NCI-H2196 (cell line): ENCODE measurements around the gene RBBP8.
A peak's percentile ranks its signal among the peaks of the same experiment; 100 is the strongest.
"Not testable (repeated sequence)": the region's sequence is repeated elsewhere in the genome, so short reads cannot be mapped to it uniquely, and the experiment has no call there.

Experiments
- DNase-seq: peaks from one replicate; lab custom pipeline; 2025; ENCODE audit not compliant: unreplicated experiment; lab: John Stamatoyannopoulos, UW

Gene RBBP8

DNA sequence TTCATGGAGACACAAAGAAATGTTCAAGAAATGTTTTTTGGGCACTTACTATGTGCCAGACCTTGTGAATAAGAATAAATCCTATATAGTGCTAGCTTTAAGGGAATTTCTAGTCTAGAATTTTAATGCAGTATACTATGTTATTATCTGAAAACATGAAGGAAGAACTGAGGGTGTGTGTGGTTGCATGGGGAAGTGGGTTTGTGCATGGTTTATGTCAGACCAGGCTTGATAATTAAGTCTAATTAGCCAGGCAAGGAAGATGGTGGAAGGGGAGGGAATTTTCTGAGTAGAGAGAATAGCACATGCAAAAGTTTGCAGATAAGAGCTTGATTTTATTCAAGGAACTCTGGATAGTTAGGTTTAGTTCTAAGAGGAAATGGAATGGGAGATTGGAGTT, 6.5 kb downstream of the RBBP8 start:
- DNase-seq, result no peak

DNA sequence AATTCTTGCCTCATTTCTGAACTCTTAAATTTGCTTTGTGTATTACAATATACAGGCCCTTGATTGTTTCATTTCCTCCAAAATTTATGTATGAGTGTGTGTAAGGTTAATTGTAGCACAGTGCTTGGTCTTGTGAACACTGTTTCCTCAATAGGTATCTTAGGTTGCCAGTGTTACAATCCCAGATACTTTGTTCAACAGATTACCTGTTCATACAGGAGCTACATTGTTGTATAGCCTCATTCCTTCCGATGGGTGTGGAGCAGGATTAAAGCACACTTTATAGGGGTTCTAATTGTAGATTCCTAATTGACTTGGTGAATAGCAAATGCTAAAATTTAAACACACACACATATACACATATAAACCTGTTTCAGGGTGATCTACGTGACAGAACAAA, 10.7 kb downstream of the RBBP8 start:
- no peak for DNase-seq

DNA sequence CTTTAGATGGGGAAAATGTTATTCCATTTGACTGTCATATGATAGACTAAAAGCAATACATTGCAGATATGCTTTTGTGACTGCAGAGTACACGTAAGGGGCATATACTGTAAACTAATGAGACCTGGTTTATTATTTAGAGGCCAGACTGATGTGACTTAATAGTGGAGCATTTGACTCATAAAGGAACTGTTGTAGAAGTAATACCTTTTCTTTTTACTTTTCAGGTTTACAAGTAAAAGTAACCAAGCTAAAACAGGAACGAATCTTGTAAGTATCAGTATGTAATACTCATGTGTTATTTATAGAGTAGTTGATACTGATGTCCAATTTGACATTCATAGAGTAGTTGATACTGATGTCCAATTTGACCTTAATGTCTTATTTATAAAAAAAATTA, 13.1 kb downstream of the RBBP8 start:
- no peak for DNase-seq

DNA sequence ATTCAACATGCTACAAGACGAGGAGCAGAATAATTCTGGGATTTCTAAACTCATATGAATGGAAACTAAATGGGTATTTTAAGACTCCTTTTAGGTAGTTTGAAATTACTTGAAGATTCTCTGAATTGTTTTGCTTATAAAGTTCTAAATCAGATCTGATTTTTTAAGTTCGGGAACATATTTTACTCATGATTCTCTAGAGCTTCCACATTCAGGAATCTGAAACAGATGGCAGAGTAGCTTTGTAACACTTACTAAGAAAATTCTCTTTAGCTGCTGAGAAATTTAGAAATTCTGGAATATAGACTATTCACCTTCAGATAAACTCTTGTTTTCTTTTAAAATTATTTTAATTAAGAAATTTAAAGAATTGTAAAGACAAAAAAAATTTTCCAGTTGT, 13.7 kb downstream of the RBBP8 start:
- no peak for DNase-seq

DNA sequence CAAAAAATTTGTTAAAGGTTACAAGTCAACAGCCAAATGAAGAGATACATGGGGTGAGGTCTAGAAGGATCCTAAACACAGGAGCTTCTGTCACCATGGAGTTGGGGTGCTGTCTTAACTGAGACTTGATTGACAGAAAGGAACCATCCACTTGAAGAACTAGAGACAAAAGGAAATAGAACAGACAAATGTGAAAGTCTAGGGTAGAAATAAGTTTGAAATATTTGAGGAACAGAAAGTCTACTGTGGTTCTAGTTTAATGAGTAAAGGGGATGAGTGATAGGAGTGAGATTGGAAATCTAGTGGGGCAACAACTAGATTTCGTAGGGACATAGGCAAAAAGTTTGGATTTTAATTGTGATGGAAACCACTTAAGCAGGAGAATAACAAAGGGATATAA, 18.7 kb downstream of the RBBP8 start:
- no peak for DNase-seq

DNA sequence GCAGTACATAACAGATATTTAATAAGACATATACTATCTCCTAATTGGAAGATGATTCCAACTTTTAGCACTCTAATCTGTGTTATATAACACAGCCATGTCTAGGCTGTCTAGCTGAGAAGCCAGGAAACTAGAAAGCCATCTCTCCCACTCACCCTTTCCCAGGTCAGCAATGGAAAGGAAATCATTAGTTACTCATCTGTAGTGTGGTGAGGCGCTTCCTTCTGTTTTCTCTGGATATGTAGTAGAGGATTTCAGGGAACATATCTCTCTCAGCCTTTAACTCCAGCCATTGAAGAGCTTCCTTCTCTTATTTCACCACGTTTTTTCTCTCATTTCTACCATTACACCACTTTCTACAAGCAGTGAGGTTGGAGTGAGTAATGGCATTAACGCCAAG, 19.4 kb downstream of the RBBP8 start:
- no peak for DNase-seq

DNA sequence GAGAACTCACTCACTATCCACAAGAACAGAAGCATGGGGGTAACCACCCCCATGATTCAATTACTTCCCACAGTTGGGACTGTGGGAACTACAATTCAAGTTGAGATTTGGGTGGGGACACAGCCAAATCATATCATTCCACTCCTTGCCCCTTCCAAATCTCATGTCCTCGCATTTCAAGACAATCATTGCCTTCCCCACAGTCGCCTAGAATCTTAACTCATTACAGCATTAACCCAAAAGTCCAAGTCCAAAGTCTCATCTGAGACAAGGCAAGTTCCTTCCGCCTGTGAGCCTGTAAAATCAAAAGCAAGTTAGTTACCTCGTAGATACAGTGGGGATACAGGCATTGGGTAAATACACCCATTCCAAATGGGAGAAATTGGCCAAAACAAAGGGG, 20.9 kb downstream of the RBBP8 start:
- not testable (repeated sequence) for DNase-seq

DNA sequence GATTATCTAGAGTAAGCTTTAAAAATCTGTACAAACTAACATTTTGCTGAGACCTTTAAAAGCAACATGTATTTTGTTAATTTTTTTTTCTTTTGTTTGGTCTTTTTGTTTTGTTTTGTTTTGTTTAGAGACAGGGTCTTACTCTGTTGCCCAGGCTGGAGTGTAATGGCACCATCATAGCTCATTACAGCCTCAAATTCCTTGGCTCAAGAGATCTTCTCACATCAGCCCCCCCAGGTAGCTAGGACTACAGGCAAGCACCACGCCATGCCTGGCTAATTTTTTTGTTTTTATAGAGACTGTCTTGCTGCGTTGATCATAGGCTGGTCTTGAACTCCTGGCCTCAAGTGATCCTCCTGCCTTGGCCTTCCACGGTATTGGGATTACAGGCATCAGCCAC, 23.1 kb downstream of the RBBP8 start:
- no peak for DNase-seq

DNA sequence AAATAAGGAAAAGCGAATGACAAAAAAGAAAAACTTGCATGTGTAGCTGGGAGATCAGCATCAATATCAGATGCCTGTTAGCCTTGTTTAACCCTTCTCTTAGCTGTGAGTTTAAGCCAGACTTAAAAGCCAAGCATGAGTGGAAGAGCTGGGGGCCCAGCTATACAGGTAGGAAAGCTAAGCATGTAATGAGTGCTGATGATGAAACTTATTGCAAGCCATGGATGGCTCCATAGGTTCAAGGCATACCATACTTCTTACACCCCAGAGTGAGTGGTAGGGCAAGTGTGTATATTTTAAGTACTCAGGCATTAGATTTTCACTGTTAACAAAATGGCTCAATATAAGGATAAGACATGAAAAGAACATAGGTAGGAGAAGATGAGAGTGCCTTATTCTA, 28.0 kb downstream of the RBBP8 start:
- DNase-seq, result no peak

DNA sequence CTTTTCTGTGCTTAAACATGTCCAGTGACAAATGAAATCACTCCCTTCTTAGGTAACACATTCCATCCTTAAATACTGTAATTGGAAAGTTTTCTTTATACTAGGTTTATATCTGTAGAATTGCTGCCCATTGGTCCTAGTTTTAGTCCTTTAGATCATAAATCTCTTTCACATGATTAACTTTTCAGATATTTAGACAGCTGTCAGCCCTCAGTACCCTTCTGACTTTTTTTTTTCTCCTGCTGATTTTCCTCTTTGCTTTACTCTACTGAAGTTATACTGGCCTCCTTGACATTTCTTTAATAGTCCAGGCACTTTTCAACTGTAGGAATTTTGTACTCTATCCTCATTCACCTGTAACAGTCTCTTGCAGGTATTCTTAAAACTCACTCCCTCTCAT, 28.9 kb downstream of the RBBP8 start:
- DNase-seq, result no peak

DNA sequence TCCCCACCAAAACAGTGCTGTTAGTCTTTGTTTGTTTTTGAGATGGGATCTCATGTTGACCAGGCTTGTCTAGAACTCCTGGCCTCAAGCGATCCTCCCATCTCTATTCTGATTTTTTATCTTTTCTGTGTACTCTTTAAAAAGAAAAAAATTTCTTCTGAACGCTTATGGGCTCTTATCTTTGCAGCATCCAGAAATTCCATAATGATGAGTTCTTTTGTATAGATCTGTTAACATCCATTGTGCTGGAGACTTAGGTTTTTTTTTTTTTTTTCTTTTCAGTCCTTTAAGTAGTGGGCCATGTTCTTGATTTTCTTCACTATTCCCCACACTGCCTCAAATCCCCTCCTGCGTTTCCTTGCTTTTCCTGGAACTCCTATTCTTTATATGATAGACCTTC, 31.0 kb downstream of the RBBP8 start:
- DNase-seq, result no peak

DNA sequence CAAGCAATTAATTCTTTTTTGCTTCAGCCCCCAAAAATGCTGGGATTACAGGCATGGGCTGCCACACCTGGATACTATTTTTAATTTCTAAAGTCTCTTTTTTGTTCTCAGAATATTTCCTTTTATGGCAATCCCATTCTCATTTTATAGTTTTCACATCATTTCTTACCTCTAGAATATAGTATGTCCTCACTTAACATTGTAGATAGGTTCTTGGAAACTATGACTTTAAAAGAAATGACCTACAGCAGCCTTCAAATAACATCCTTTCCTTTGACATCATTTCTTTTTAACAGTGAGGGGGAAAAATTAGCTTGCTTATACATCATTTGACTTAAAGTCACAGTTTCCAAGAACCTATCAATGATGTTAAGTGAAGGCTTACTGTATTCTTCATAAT, 31.6 kb downstream of the RBBP8 start:
- DNase-seq, result no peak

DNA sequence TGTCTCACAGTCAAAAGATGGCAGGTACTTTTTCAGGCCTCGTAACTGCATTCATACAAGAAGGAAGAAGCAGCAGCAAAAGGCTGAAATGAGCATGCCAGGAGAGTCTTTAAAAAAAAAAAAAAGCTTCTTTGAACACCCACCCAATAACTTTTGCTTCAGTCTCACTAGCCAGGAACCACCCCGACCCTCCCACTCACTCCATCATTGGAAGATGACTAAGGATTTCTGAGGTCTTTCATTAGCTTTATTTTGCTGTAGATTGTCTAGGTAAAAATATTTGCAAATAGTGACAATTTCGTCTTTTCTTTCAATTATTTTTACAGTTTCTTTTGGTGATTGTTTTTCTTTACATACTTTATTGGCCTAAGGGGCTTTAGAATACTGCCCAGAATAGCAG, 37.9 kb downstream of the RBBP8 start:
- no peak for DNase-seq

DNA sequence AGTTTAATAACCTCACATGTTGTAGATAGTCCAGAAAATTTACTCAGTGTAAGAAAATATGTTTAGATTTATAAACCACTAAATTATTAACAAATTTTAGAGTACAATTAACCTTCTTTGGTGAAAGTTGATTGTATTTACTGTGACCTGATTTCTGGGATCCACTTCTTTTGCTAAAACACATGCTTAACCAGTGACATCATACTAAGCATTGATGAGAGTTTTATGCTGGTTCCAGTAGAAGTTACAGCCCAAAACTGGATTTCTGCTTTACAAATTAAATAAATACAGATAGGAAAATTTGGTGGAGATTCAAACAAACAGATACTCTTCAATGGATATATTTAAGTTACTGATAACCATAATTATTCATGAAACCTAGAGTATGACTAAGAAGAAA, 40.9 kb downstream of the RBBP8 start:
- DNase-seq, result no peak

DNA sequence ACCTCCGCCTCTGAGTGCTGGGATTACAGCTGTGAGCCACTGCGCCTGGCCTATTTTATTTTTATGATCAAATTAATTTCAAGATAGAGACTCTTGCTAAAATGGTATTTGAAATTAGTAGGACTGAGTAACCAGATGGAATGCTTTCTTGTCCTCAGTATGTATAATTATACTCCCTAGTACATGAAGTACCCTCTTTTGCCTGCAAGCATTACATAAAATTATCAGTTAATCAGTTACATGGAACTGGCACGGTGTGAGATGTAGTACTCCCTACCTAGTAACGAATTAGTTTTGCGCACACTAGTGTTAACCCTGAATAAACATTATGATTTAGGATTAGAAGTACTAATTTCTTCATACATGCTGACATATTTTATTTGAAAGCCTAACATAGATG, 41.6 kb downstream of the RBBP8 start:
- DNase-seq, result no peak

DNA sequence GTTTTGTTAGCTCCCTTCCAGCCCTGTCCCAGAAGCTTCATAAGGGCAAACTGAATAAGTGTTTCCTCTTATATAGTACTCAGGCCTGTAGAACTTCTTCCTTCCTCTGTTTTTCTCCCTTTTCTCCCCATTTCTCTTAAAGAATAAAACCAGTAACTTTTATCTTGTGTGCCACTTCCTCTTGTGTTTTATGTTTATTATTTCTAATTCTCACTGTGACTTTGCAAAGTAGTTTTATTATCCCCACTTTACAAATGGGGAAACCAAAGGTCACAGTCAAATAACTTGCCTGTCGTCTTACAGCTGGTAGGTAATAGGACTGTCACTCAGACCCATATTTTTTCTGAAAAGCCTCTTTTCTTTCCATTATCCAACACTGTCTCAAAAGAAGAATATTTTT, 42.4 kb downstream of the RBBP8 start:
- no peak for DNase-seq

DNA sequence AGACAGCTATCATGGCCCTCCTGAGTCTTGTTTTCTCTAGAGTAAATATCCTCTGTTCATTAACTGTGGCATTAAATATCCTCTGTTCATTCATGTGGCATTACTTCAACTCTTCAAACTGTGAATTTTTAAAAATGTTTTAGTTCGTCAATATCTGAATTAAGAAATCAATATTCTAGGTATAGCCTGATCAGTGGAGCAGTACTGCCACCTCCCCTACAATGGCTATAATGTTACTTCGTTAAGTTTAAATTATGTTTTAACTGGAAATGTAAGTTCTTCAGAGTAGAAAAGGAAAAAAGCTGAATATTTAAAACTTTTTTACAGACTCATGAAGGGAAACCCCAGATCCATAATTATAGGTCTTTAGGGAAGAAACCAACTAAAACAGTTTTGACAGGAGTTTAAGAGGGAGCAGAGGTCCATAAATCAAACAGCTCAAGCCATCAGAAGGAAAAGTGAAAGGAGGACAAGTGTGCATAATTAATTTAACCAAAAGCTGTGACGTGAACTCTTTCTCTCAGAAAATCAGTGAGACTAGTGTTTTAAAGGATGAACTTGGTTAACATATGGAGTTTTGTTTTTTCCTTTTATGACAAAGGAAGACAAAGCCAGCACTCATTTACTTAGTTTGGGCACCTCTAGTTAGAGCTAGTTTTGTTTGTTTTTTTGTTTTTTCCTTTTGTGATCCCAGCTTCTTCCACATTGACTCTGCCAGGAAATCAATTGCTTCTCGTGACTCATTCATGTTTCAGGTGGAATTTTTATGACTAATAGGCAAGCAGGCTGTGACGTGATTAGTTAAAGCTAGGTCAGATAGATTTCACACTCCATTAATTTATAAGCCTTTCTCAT, 44.9 kb downstream of the RBBP8 start:
- peak; percentile 44 for DNase-seq

DNA sequence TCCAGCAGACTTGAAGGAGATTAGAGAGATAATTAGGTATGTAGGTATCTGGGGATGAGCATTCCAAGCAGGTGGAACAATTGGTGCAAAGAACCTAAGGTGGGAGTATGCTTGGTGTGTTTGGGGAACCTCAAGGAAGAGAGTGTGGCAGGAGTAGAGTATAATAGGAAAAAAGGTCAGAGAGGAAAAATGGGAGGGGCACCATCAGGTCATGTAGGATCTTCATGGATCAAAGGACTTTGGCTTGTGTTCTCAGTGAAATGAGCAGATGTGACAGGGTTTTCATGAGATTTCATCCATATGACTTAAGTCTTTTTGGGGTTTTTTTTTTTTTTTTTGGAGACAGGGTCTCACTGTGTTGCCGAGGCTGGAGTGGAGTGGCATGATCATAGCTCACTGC, 47.3 kb downstream of the RBBP8 start:
- DNase-seq, result no peak

DNA sequence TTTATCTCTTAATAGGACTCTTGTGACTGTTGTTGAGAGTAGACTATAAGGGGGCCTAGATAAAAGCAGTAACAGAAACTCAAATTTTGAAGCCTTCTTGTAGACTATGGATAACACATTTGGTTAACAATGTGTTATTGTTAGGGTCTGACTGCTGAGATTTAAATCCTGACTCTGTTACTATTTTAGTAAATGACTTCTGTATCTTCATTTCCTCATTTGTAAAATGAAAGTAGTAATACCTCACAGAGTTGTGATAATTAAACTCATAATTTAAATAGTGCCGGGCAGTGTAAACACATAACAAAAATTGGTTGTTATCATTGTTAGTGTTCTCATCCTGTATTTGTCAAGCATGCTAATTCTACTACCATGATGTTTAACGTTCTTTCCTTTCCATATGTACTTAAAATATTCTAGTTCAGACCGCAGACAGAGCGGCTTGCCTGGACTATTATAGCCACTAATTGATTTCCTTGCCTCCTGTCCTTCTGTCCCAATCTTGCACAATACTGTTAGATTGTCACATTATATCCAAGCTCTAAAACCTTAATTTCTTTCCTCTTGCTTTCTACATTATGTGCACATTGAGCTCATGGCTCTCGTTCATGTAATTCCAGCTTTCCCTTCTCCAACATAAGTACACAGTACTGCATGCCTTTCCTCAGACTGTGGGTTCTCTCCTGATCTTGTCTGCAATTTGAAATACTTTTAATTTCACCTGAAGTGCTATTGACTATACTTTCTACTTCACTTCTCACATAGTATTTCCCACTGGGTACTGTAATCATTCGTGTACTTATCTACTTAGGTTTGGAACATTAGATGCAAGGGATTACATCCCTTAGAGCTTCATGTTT, 48.4 kb downstream of the RBBP8 start:
- no peak for DNase-seq

DNA sequence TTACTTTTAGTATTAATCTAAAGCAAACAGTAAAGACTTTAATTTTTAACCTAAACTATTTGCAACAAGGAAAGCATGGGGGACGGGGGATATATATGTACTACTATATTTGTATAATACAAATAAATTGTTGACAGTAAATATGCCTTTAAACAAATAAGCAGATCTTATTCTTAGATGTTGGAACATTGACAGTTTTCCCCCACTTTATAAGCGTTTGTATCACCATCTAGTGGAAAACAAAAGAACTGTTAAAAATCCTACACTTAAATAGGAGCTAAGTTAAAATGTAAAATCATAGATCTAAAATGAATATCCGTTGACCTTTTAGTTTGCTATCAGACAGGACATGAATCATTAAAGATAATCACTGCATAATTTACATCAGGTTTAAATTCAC, 50.0 kb downstream of the RBBP8 start:
- DNase-seq, result peak; percentile 41

DNA sequence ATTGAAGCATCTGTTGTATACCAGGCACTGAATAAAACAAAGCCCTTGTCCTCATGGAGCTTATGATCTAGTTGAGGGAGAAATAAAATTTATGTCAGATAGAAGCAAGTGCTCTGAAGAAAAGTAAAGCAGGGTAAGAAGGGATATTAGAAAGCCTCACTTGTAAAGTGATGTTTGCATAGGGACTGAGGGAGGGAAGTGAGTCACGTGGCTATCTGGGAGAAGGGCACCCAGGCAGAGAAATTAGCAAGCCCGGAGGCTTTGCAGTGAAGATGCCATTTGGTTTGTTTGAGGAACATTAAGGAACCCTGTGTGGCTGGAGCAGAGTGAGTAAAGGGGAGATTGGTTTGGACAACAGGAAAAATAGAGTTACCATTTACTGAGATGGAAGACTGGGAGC, 52.1 kb downstream of the RBBP8 start:
- no peak for DNase-seq

DNA sequence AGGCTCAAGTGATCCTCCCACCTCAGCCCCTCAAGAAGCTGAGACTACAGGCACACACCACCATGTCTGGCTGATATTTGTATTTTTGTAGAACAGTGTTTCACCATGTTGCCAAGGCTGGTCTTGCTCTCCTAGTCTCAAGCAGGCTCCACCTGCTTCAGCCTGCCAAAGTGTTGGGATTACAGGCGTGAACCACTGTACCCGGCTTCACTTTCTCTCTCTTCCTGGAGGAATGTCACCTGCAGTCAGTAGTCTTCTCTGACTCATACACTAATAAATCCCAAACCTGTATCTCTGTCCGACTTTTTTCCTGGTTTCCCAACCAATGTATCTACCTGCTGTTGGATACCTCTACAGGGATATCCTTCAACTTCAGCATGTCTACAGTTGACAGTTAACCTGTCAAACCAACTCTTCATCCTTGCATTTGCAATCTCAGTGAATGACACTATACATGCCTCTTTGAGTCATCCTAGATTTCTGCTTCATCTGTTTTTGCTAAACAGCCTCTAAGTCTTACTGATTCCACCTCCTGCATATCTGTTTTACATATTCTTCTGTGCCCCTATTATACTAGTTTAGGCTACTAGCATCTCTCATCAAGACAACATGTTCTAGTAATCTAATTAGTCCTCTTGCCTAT, 54.5 kb downstream of the RBBP8 start:
- DNase-seq, result no peak
